Prostate gland (tissue), 2 donors: ENCODE results near the gene ZNF777.

Source experiments
- CTCF ChIP-seq, 4 experiments: fragments of 200-600 bp in 2 of 4; fragments of 450-650 bp in 2 of 4; sonication (generic) in 2 of 4; IDR thresholded peaks; 1 replicate in 3 of 4; 2 replicates in 1 of 4; pipeline ENCODE4 v1.5.1; 2016 to 2019; ENCODE audit warnings: antibody characterized with exemption in 4 of 4, mild to moderate bottlenecking in 2 of 4, moderate library complexity in 2 of 4
- POLR2AphosphoS5 ChIP-seq: sonication (generic); formaldehyde crosslinking; IDR thresholded peaks from one replicate; pipeline ENCODE4 v1.6.1; 2017; ENCODE audit warnings: antibody characterized with exemption

- TF ChIP-seq CTCF (IDR thresholded peaks at IDR 0.05), result no peak
- no peak for TF ChIP-seq POLR2AphosphoS5
Measured at GRCh38 chr7:149462101-149462520, 1.2 kb upstream of the ZNF777 start.
